H1 (cell line): ENCODE results near the gene SLC26A1. TPM values are rescaled to one million over a fixed set of nuclear protein-coding genes. Genes with fewer than 3 reads are reported as not detected.

ENCODE experiments used
- CEBPB ChIP-seq: IDR thresholded peaks from 2 replicates; pipeline ENCODE4 v1.6.1; 2012; ENCODE audit warnings: low read depth, low read length
- CHD2 ChIP-seq: IDR thresholded peaks from 2 replicates; pipeline ENCODE4 v1.6.1; 2012; ENCODE audit warnings: low read length, improper control_type of control experiment
- CHD7 ChIP-seq: fragments of 300-600 bp; sonication (generic); IDR thresholded peaks from 2 replicates; pipeline ENCODE4 v1.7.1; 2012; ENCODE audit warnings: low read length, moderate library complexity, mild to moderate bottlenecking, inconsistent platforms; ENCODE audit not compliant: insufficient replicate concordance
- CREB1 ChIP-seq: IDR thresholded peaks from 2 replicates; pipeline ENCODE4 v1.6.1; 2012; ENCODE audit warnings: inconsistent platforms
- FOSL1 ChIP-seq: IDR thresholded peaks from 2 replicates; pipeline ENCODE4 v1.6.1; 2011; ENCODE audit warnings: mild to moderate bottlenecking, low read depth, low read length, moderate library complexity; ENCODE audit not compliant: insufficient read depth
- HDAC2 ChIP-seq, 2 experiments: fragments of 300-600 bp in 1 of 2; sonication (generic) in 1 of 2; IDR thresholded peaks; 2 replicates each; pipeline ENCODE4 v1.6.1; 2011 to 2012; ENCODE audit warnings: low read depth in 2 of 2, low read length in 2 of 2, mild to moderate bottlenecking in 2 of 2, moderate library complexity in 2 of 2, borderline replicate concordance in 1 of 2, inconsistent platforms in 1 of 2
- MAFK ChIP-seq: IDR thresholded peaks from 2 replicates; pipeline ENCODE4 v1.6.1; 2012; ENCODE audit warnings: low read depth, mild to moderate bottlenecking, improper control_type of control experiment, low read length
- POLR2AphosphoS5 ChIP-seq: IDR thresholded peaks from 2 replicates; pipeline ENCODE4 v1.6.1; 2011; ENCODE audit warnings: low read depth, low read length
- polyA plus RNA-seq, 7 experiments: library from polyadenylated mRNA; depleted of rRNA in 3 of 7; stranded (reverse) in 5 of 7; unstranded in 2 of 7; fragments of >200 nt in 5 of 7; fragments of 200-250 nt in 2 of 7; gene quantifications; 1 replicate in 5 of 7; 2 replicates in 1 of 7; 4 replicates in 1 of 7; pipeline versions ENCODE4 v1.2.1 to v1.2.3, GENCODE V29; 2011 to 2013; ENCODE audit warnings: missing spikeins in 2 of 7, mixed read lengths in 2 of 7
- total RNA-seq: library from RNA; stranded (reverse); fragmentation: NEBNext Ultra II Directional; extraction: Animal tissue kit (Norgen Biotek cat#: 25700); gene quantifications from 2 replicates; pipeline ENCODE4 v1.2.1, GENCODE V29; 2021

The SLC26A1 gene
- total and polyA plus RNA-seq, 2 of the 8 experiments (the other 6 are each of a cell fraction or from before 2014, with no cell fraction given), result 0.11 TPM; not detected in 1

DNA sequence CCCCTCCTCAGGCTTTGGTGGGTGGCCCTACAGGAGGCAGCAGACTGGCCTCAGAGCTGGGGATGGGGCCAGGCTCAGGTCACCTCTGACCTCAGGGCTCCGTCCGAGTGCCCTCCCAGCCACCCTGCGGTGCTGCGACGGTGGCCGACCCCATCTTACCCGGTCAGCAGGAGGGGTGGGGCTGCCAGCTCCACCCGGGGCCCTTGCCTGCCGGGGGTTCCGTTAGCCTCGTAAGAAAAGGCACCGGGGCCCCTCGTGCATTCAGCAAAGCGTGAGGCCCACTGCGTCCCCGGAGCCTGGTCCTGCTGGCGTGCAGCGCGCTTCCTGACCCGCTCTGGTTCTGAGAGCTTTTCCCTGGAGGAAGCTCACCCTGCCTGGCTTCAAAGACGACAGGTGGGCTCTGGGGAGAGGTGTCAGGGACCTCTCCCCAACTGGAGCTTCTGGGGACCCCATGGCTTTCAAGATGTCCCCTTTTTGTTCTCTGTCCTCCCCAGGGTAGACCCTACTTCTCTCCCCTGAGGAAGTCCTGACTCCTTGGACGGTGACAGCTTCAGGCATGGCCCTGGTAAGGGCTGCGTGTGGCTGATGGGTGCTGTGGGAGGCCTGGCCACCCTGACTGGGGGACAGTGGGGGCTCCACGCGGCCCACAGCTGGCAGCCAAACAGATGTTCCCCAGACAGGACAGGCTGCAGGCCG, 34.2 kb upstream of the SLC26A1 start (continued):
- TF ChIP-seq CHD7, result no peak
- TF ChIP-seq FOSL1, result no peak
- no peak for TF ChIP-seq CREB1
- TF ChIP-seq POLR2AphosphoS5, result no peak
- no peak for TF ChIP-seq HDAC2 (IDR thresholded peaks at IDR 0.05; ENCODE audit: borderline replicate concordance in 1 of 2, low read depth in 2 of 2, low read length in 2 of 2)
- TF ChIP-seq CHD2, result no peak
- TF ChIP-seq CEBPB, result no peak
- TF ChIP-seq MAFK, result no peak
- TF ChIP-seq, all 59 proteins: peak for 0
